Duodenal mucosa (tissue), 2 donors: Measurements from ENCODE around the gene ASIC3.

ENCODE experiments used
- H3K27ac ChIP-seq: one replicate; pipeline ENCODE4 v1.7.0; 2013; ENCODE audit warnings: low read depth, low read length
- H3K27me3 ChIP-seq, 2 donors: one replicate each; pipeline ENCODE4 v1.7.0; 2013; ENCODE audit warnings: low read length in 2 of 2, control low read depth in 1 of 2; ENCODE audit not compliant: insufficient read depth in 2 of 2, control insufficient read depth in 1 of 2
- H3K36me3 ChIP-seq, 2 donors: one replicate each; pipeline ENCODE4 v1.7.0; 2013; ENCODE audit warnings: low read length in 2 of 2, control low read depth in 1 of 2; ENCODE audit not compliant: insufficient read depth in 2 of 2, control insufficient read depth in 1 of 2
- H3K4me1 ChIP-seq, 2 donors: one replicate each; pipeline ENCODE4 v1.7.0; 2013; ENCODE audit warnings: low read length in 2 of 2, control low read depth in 1 of 2; ENCODE audit not compliant: insufficient read depth in 2 of 2, control insufficient read depth in 1 of 2
- H3K4me3 ChIP-seq, 2 donors: one replicate each; pipeline ENCODE4 v1.7.0; 2013; ENCODE audit warnings: low read length in 2 of 2, low read depth in 1 of 2
- H3K9ac ChIP-seq, 2 donors: one replicate each; pipeline ENCODE4 v1.7.0; 2013; ENCODE audit warnings: low read length in 2 of 2, low read depth in 1 of 2
- H3K9me3 ChIP-seq, 2 donors: one replicate each; pipeline ENCODE4 v1.7.0; 2013; ENCODE audit warnings: low read length in 2 of 2, control low read depth in 1 of 2; ENCODE audit not compliant: control insufficient read depth in 1 of 2

Gene ASIC3

DNA sequence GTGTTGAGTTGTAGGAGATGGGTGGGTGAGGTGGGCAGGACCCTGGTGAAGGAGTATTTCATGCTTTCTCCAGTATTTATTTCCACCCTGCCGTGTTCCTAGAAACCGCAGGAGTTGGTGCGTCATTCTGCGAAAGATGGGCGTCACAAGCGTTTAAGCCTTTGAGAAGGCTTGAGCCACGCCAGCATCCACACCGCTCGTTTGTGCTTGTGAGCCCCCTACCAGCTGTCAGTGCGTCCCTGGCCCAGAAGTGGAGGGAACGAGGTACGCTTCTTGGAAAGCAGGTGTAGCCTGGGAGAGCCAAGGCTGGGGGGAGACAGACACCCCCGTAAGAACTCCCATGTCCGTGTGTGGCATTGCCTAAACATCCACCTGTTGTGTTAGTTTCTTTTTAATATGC is 43.7 kb downstream of the ASIC3 start:
- Histone ChIP-seq H3K27me3 (no peaks in the 10 kb centered on the region), H3K27ac (no peak overlapping the region), H3K4me1 (peaks cover 17 to 46% of the 10 kb centered on the region in 2 donors), H3K9ac (no peak overlapping the region), H3K9me3 (no peaks in the 10 kb centered on the region), H3K36me3 (peaks cover 0 to 8% of the 10 kb centered on the region in 2 donors), H3K4me3 (no peak overlapping the region)

DNA sequence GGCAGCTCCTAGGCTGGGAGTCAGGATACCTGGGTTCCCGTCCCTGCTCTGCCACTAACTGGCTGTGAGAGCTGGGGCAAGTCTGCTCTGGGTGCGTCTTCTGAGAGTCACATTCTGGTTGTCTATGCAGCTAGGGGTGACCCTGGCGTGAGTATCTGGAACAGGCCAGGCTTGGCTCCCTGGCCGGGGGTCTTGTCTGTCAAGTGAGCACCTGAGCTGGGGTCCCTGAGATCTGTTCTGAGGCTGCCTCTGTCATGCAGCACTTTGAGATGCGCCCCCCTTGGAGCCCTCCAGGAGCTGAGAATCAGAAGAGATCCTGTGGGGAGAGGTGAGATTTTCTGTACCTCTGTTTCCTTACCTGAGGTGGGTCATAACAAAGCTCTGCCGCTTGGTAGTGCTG is 45.4 kb downstream of the ASIC3 start:
- no peaks in the 10 kb centered on the region for H3K27me3 ChIP-seq
- no peak overlapping the region for H3K9ac ChIP-seq
- peaks cover 0 to 8% of the 10 kb centered on the region in 2 donors for H3K36me3 ChIP-seq
- no peak overlapping the region for H3K27ac ChIP-seq
- H3K4me3 ChIP-seq, result no peak overlapping the region
- H3K4me1 ChIP-seq, result peaks cover 5 to 34% of the 10 kb centered on the region in 2 donors
- no peaks in the 10 kb centered on the region for H3K9me3 ChIP-seq

DNA sequence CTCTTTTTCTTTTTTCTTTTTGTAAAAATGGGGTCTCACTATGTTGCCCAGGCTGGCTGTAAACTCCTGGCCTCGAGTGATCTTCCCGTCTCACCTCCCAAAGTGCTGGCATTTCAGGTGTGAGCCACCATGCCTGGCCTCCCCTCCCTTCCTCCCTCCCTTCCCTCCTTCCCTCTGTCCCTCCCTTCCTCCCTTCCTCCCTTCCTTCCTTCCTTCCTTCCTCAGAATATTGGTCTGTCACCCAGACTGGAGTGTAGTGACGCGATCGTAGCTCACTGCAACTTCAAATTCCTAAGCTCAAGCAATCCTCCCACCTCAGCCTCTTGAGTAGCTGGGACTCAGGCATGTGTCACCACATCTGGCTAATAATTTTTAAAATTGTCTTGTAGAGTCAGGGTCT is 46.3 kb downstream of the ASIC3 start:
- H3K4me1 ChIP-seq, result peaks cover 5 to 25% of the 10 kb centered on the region in 2 donors
- H3K4me3 ChIP-seq, result no peak overlapping the region
- H3K27ac ChIP-seq, result no peak overlapping the region
- H3K9ac ChIP-seq, result no peak overlapping the region
- H3K36me3 ChIP-seq, result peaks cover 0 to 8% of the 10 kb centered on the region in 2 donors
- no peaks in the 10 kb centered on the region for H3K9me3 ChIP-seq
- H3K27me3 ChIP-seq, result no peaks in the 10 kb centered on the region

DNA sequence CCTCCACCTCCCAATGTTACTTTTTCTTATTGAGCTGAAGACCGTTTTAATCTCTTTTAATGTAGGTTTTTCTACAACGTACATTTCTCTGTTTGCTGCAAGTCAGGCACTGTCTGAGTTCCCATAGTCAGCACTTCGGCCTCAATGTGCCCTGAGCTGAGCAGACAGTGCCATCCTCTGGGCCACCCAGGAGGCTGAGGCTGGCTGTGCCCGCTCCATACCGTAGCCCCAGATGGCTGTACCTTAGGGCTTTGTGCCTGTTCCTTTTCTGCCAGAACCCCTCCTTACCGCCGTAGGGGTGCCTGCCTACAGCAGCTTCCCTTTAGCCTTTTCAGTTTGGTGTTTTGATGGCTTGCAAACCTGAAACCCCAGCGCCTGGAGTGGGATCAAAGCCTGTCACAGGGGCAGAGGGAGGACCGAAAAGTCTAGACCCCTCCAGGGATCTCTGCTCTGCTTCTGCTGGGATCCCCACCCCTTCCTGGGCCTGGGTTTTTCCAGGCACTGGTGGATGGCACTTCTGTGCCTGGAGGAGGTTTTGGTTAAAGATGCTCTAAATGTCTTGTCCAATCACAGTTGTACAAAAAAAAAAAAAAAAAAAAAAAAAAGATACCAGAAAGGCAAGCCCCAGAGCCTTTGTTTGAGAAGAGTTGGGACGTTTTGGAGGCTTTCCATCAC is 46.9 kb downstream of the ASIC3 start:
- no peak overlapping the region for H3K9ac ChIP-seq
- no peak overlapping the region for H3K4me3 ChIP-seq
- no peaks in the 10 kb centered on the region for H3K27me3 ChIP-seq
- peaks cover 5 to 21% of the 10 kb centered on the region in 2 donors for H3K4me1 ChIP-seq
- H3K36me3 ChIP-seq, result peaks cover 0 to 8% of the 10 kb centered on the region in 2 donors
- H3K9me3 ChIP-seq, result no peaks in the 10 kb centered on the region
- no peak overlapping the region for H3K27ac ChIP-seq

DNA sequence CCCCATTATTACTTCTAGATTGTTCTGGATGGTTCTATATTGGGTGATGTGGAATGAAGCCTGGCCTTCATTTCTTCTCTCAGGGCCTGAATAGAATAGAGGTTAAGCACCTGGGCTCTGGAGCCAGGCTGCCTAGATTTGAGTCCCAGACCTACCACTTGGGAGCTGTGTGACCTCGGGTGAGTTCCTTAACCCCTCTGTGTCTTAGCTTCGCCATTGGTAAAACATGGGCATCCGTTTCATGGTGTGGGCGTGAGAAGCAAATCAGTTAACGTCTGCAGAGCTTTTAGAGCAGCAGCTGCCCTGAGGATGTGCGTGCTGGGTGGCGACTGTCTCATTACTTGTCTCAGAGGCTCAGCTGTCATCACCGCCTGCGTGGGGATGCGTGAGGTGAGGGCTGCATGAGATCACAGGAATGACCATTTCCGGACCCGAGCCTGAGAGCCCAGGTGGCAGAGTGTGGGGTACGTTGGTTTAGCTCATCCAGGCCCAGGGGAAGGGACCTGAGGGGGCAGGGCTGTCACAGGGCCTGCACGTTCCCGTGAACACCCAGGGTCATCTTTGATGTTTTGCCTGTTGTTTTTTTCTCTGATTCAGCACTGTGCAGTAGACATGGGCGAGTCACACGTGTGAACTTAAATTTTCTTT is 47.6 kb downstream of the ASIC3 start:
- peaks cover 4 to 16% of the 10 kb centered on the region in 2 donors for H3K4me1 ChIP-seq
- no peaks in the 10 kb centered on the region for H3K27me3 ChIP-seq
- no peaks in the 10 kb centered on the region for H3K9me3 ChIP-seq
- H3K4me3 ChIP-seq, result no peak overlapping the region
- peaks cover 0 to 8% of the 10 kb centered on the region in 2 donors for H3K36me3 ChIP-seq
- no peak overlapping the region for H3K27ac ChIP-seq
- no peak overlapping the region for H3K9ac ChIP-seq

GRCh38 chr7:151099486-151100211 is 51.3 kb downstream of the ASIC3 start:
- Histone ChIP-seq H3K4me3 (no peak overlapping the region), H3K9ac (no peak overlapping the region), H3K36me3 (no peaks in the 10 kb centered on the region), H3K4me1 (no peaks in the 10 kb centered on the region), H3K9me3 (no peaks in the 10 kb centered on the region), H3K27ac (no peak overlapping the region), H3K27me3 (no peaks in the 10 kb centered on the region)

DNA sequence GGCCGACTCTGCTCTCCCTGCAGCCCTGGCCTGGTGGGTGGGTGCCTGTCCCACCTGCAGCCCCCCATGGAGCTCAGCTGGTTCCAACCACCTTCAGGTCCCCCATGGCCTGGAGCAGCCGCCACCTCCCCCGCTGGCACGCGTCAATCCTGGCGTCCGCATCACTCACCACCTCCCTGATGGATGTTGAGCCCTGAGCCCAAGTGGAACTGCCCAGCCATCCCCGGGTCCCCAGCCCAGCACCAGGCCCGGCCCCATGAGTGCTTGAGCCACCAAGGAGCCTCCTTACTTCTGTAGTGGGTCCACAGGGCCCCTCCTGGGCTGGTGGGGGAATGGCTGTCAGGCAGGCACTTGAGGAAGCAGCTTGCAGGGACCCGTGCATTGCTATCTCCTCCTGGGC is 52.6 kb downstream of the ASIC3 start:
- H3K36me3 ChIP-seq, result no peaks in the 10 kb centered on the region
- no peaks in the 10 kb centered on the region for H3K9me3 ChIP-seq
- no peak overlapping the region for H3K9ac ChIP-seq
- no peaks in the 10 kb centered on the region for H3K27me3 ChIP-seq
- no peak overlapping the region for H3K27ac ChIP-seq
- H3K4me3 ChIP-seq, result no peak overlapping the region
- no peaks in the 10 kb centered on the region for H3K4me1 ChIP-seq

DNA sequence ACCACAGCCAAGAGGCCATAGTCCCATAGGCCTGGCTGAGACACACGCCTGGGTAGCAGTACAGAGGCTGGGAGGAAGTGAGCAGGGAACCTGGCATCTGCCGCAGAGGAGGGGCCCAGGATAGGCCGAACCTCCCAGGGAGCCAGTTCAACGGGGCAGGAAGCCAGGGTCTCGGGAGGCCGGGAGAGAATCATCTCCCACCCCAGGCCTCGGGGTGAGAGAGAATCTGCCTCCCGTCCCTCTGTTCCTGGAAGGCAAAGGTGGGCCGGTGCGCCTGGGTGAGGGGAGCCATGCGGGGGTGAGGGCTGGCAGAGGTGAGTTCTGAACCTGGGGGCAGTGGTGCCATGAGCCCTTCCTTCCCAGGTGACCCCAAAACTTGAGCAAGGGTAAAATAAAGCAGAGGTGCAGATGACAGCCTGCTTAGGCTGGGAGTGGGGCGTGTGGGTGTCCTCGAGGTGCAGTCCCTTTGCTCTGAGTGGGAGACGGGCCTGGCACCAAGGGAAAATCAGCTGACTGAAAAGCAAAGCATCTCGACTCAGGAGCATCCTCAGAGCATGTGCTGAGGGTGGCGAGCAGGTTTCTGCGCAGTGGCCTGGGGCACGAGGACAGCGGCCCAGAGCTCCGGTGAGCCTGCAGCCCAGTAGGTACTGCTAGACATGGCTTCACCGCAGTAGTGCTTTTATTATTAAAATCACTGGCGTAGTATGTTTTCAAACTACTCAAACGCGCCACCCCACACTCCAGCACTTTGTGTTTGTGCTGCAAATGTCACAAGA is 53.5 kb downstream of the ASIC3 start:
- H3K27ac ChIP-seq, result no peak overlapping the region
- no peaks in the 10 kb centered on the region for H3K27me3 ChIP-seq
- H3K4me3 ChIP-seq, result no peak overlapping the region
- H3K4me1 ChIP-seq, result no peaks in the 10 kb centered on the region
- no peaks in the 10 kb centered on the region for H3K9me3 ChIP-seq
- no peak overlapping the region for H3K9ac ChIP-seq
- no peaks in the 10 kb centered on the region for H3K36me3 ChIP-seq
